HepG2 (cell line): ENCODE results near the gene MEF2B. TPM values are rescaled to one million over a fixed set of nuclear protein-coding genes. Genes with fewer than 3 reads are reported as not detected.

Experiments used
- AGO1 ChIP-seq: fragments of 200-400 bp; formaldehyde crosslinking; IDR thresholded peaks from 2 replicates; pipeline ENCODE4 v1.6.1; 2017; ENCODE audit warnings: mild to moderate bottlenecking, low read depth, low read length, moderate library complexity; ENCODE audit not compliant: poor library complexity, severe bottlenecking
- AKAP8 ChIP-seq: sonication (generic); formaldehyde crosslinking; IDR thresholded peaks from 2 replicates; pipeline ENCODE4 v1.5.1; 2020; ENCODE audit warnings: mild to moderate bottlenecking, missing genetic modification reagents
- CREM ChIP-seq, 2 experiments: sonication (generic) in 1 of 2; formaldehyde crosslinking in 1 of 2; IDR thresholded peaks; 2 replicates each; pipeline versions ENCODE4 v1.4.0 to v1.6.1; 2016 to 2020; ENCODE audit warnings: antibody characterized with exemption in 1 of 2, mild to moderate bottlenecking in 1 of 2, missing genetic modification reagents in 1 of 2
- KMT2A ChIP-seq: sonication (generic); formaldehyde crosslinking; IDR thresholded peaks from 2 replicates; pipeline ENCODE4 v1.4.0; 2020; ENCODE audit warnings: missing genetic modification reagents
- MED13 ChIP-seq: sonication (generic); formaldehyde crosslinking; IDR thresholded peaks from 2 replicates; pipeline ENCODE4 v1.5.0; 2020; ENCODE audit warnings: missing genetic modification reagents
- PITX1 ChIP-seq: sonication (generic); formaldehyde crosslinking; IDR thresholded peaks from 2 replicates; pipeline ENCODE4 v1.5.1; 2020; ENCODE audit warnings: mild to moderate bottlenecking, missing genetic modification reagents
- RXRB ChIP-seq: IDR thresholded peaks from 2 replicates; pipeline ENCODE4 v1.6.1; 2016; ENCODE audit warnings: borderline replicate concordance, missing genetic modification reagents, missing compliant biosample characterization
- SAP130 ChIP-seq: IDR thresholded peaks from 2 replicates; pipeline ENCODE4 v1.6.1; 2016; ENCODE audit warnings: low read depth
- SIN3A ChIP-seq: IDR thresholded peaks from 2 replicates; pipeline ENCODE4 v1.6.1; 2011; ENCODE audit warnings: low read depth, mild to moderate bottlenecking, control low read depth, low read length, borderline replicate concordance
- TEAD3 ChIP-seq: optimal IDR thresholded peaks from 2 replicates; pipeline ENCODE3; 2016; ENCODE audit warnings: borderline replicate concordance
- THYN1 ChIP-seq: sonication (generic); formaldehyde crosslinking; IDR thresholded peaks from 2 replicates; pipeline ENCODE4 v1.8.1; 2023; ENCODE audit warnings: low read depth, mild to moderate bottlenecking, moderate library complexity, missing genetic modification reagents, borderline replicate concordance
- ZBTB34 ChIP-seq: sonication (generic); formaldehyde crosslinking; IDR thresholded peaks from 2 replicates; pipeline ENCODE4 v1.8.0; 2022; ENCODE audit warnings: mild to moderate bottlenecking, missing genetic modification reagents
- ZBTB44 ChIP-seq: sonication (generic); formaldehyde crosslinking; IDR thresholded peaks from 2 replicates; pipeline ENCODE4 v1.4.0; 2020; ENCODE audit warnings: missing genetic modification reagents
- ZFP1 ChIP-seq: IDR thresholded peaks from 2 replicates; pipeline ENCODE4 v1.6.1; 2016
- ZNF136 ChIP-seq: sonication (generic); formaldehyde crosslinking; IDR thresholded peaks from 2 replicates; pipeline ENCODE4 v1.8.1; 2022; ENCODE audit warnings: low read depth, mild to moderate bottlenecking, moderate library complexity, missing genetic modification reagents
- ZNF138 ChIP-seq: sonication (generic); formaldehyde crosslinking; IDR thresholded peaks from 2 replicates; pipeline ENCODE4 v1.5.0; 2020; ENCODE audit warnings: mild to moderate bottlenecking, low read depth, missing genetic modification reagents
- ZNF382 ChIP-seq: sonication (generic); formaldehyde crosslinking; IDR thresholded peaks from 2 replicates; pipeline ENCODE4 v1.5.0; 2020; ENCODE audit warnings: missing genetic modification reagents, mild to moderate bottlenecking, borderline replicate concordance
- ZNF768 ChIP-seq: sonication (generic); formaldehyde crosslinking; IDR thresholded peaks from 2 replicates; pipeline ENCODE4 v1.4.0; 2020; ENCODE audit warnings: missing genetic modification reagents
- ZNF773 ChIP-seq: sonication (generic); formaldehyde crosslinking; IDR thresholded peaks from 2 replicates; pipeline ENCODE4 v1.4.0; 2020; ENCODE audit warnings: missing genetic modification reagents, borderline replicate concordance
- ZSCAN5A ChIP-seq: sonication (generic); formaldehyde crosslinking; IDR thresholded peaks from 2 replicates; pipeline ENCODE4 v1.8.0; 2022; ENCODE audit warnings: mild to moderate bottlenecking, missing genetic modification reagents, borderline replicate concordance
- polyA plus RNA-seq, 8 experiments: library from polyadenylated mRNA; depleted of rRNA in 3 of 8; stranded (reverse) in 7 of 8; unstranded in 1 of 8; fragments of >200 nt; fragmentation: Illumina TruSeq in 4 of 8; extraction: Trizol in 4 of 8; gene quantifications; 2 replicates each; pipeline versions ENCODE4 v1.2.1 to v1.2.3, GENCODE V29; 2011 to 2016; ENCODE audit warnings: low read depth in 4 of 8, missing spikeins in 1 of 8, mixed read lengths in 1 of 8; ENCODE audit not compliant: insufficient read depth in 1 of 8
- total RNA-seq, 5 experiments: library from RNA; depleted of rRNA; stranded (reverse); fragments of >200 nt; fragmentation: Illumina TruSeq; extraction: Trizol; gene quantifications; 2 replicates each; pipeline ENCODE4 v1.2.3, GENCODE V29; 2016; ENCODE audit warnings: low read depth in 1 of 5
- TF ChIP-seq, protein P1 (sequence below): sonication (generic); formaldehyde crosslinking; IDR thresholded peaks from 2 replicates; pipeline ENCODE4 v1.5.1; 2020; ENCODE audit warnings: missing genetic modification reagents, mild to moderate bottlenecking, borderline replicate concordance
- TF ChIP-seq, protein P2 (sequence below): sonication (generic); formaldehyde crosslinking; IDR thresholded peaks from 2 replicates; pipeline ENCODE4 v1.5.0; 2020; ENCODE audit warnings: missing genetic modification reagents, mild to moderate bottlenecking, borderline replicate concordance

Gene MEF2B
- total and polyA plus RNA-seq, 2 of the 13 experiments (the other 11 are each of a cell fraction or from before 2014, with no cell fraction given), result 1.2 to 1.7 TPM

DNA sequence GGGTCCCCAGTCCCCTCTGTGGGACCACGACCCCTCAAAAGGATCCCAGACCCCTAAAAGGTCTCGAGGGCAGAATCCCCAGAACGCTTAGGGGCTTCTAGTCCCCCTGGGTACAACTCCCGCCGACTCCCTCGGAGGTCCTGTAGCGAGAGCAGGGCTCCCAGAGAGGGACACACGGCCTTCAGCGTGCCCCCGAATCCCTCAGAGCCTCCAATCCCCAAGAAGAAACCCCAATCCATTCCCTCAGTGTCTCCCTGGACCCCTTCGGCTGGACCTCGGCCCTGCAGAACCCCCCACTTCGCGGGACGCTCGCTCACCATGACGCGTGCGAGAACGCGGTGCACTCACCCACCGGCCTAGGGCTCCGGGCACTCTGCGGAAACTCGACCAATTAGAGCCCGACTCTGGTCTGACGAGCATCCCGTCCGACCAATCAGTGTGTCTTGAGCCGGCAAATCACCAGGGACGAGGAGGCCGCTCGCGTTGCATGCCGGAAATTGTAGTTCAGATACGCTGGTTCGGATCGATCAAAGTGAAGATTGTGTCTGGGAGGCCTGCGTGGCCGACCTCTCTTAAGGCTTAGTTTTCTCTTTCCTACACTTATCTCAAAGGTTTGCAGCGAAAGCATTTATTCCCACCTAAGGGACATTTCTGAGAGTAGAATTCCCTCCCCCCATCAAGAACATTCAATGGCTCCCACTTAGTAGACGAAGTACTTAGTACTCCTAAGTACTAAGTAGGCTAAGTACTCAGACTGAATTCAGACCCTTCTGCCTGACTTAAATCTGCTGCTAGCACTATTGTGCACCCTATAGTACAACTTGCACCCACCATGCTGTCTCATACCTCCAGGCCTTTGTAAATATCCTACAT is 31.7 kb downstream of the MEF2B start, which contains the start of gene TMEM161A (continued):
- TF ChIP-seq ZNF773 (CRISPR knock-in tag), result no peak
- TF ChIP-seq ZNF382, result no peak
- peak; percentile 88 for TF ChIP-seq SAP130 (CRISPR knock-in tag)
- TF ChIP-seq ZSCAN5A (CRISPR knock-in tag), result no peak
- TF ChIP-seq THYN1 (CRISPR knock-in tag), result no peak
- no peak for TF ChIP-seq ZNF136
- no peak for TF ChIP-seq ZNF768 (CRISPR knock-in tag)
- peak; percentile 14; the same call in 1 of the 2 replicates for TF ChIP-seq PITX1
- no peak for TF ChIP-seq ZFP1
- peak; percentile 57 for TF ChIP-seq RXRB (CRISPR knock-in tag)
- no peak for TF ChIP-seq AKAP8 (CRISPR knock-in tag)
- no peak for TF ChIP-seq TEAD3 (CRISPR knock-in tag)
- TF ChIP-seq, protein P1, sequence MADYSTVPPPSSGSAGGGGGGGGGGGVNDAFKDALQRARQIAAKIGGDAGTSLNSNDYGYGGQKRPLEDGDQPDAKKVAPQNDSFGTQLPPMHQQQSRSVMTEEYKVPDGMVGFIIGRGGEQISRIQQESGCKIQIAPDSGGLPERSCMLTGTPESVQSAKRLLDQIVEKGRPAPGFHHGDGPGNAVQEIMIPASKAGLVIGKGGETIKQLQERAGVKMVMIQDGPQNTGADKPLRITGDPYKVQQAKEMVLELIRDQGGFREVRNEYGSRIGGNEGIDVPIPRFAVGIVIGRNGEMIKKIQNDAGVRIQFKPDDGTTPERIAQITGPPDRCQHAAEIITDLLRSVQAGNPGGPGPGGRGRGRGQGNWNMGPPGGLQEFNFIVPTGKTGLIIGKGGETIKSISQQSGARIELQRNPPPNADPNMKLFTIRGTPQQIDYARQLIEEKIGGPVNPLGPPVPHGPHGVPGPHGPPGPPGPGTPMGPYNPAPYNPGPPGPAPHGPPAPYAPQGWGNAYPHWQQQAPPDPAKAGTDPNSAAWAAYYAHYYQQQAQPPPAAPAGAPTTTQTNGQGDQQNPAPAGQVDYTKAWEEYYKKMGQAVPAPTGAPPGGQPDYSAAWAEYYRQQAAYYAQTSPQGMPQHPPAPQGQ (CRISPR knock-in tag), result peak; percentile 74; the same call in 1 of the 2 replicates
- peak; percentile 35 for TF ChIP-seq AGO1
- TF ChIP-seq KMT2A, result 0 out of 2 replicates have a peak, but pooled peaks have one; percentile 31
- TF ChIP-seq SIN3A, result peak; percentile 77; the same call in 1 of the 2 replicates
- no peak for TF ChIP-seq ZBTB34 (CRISPR knock-in tag)
- peak; percentile 88 for TF ChIP-seq CREM (IDR thresholded peaks at IDR 0.05)
- TF ChIP-seq CREM (CRISPR knock-in tag; IDR thresholded peaks at IDR 0.05), result no peak; the same call in 1 of the 2 replicates
- TF ChIP-seq, protein P2, sequence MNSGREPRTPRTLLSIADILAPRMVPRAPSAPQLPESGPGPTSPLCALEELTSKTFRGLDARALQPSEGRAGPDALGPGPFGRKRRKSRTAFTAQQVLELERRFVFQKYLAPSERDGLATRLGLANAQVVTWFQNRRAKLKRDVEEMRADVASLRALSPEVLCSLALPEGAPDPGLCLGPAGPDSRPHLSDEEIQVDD (CRISPR knock-in tag), result no peak
- TF ChIP-seq ZNF138, result no peak
- no peak for TF ChIP-seq MED13
- TF ChIP-seq ZBTB44 (CRISPR knock-in tag), result no peak
